ENCODE results near the gene TNFSF13.

DNA sequence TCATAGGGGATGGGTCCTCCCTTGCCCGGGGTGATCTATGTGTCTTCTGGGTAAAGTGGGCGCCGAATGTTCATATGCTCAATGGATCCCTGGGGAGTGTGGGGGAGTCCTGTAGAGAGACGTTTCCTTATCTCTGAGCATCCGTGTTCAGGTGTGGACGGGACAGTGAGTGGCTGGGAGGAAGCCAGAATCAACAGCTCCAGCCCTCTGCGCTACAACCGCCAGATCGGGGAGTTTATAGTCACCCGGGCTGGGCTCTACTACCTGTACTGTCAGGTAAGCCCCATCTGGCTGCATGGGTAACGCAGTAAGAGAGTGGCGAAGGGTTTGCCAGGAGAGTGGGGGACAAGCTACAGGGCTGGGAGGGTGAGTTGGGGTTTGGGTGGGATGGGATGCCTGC, 1.9 kb upstream of the TNFSF13 start:
- no peak for TF ChIP-seq POLR2A (IDR thresholded peaks at IDR 0.05; ENCODE audit: low read length)
- TF ChIP-seq BHLHE40 (IDR thresholded peaks at IDR 0.05; ENCODE audit: low read depth, low read length), result no peak
- TF ChIP-seq, protein P1, sequence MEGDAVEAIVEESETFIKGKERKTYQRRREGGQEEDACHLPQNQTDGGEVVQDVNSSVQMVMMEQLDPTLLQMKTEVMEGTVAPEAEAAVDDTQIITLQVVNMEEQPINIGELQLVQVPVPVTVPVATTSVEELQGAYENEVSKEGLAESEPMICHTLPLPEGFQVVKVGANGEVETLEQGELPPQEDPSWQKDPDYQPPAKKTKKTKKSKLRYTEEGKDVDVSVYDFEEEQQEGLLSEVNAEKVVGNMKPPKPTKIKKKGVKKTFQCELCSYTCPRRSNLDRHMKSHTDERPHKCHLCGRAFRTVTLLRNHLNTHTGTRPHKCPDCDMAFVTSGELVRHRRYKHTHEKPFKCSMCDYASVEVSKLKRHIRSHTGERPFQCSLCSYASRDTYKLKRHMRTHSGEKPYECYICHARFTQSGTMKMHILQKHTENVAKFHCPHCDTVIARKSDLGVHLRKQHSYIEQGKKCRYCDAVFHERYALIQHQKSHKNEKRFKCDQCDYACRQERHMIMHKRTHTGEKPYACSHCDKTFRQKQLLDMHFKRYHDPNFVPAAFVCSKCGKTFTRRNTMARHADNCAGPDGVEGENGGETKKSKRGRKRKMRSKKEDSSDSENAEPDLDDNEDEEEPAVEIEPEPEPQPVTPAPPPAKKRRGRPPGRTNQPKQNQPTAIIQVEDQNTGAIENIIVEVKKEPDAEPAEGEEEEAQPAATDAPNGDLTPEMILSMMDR (IDR thresholded peaks at IDR 0.05), result no peak
- TF ChIP-seq, protein P2, sequence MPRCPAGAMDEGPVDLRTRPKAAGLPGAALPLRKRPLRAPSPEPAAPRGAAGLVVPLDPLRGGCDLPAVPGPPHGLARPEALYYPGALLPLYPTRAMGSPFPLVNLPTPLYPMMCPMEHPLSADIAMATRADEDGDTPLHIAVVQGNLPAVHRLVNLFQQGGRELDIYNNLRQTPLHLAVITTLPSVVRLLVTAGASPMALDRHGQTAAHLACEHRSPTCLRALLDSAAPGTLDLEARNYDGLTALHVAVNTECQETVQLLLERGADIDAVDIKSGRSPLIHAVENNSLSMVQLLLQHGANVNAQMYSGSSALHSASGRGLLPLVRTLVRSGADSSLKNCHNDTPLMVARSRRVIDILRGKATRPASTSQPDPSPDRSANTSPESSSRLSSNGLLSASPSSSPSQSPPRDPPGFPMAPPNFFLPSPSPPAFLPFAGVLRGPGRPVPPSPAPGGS (IDR thresholded peaks at IDR 0.05), result no peak
